Thyroid gland (tissue), 4 donors: ENCODE measurements around the gene AIG1. TPM values are rescaled to one million over a fixed set of nuclear protein-coding genes. Genes with fewer than 3 reads are reported as not detected.

Experiments
- DNase-seq, 2 donors: peaks; one replicate each; pipeline ENCODE4 v3.0.0-alpha.2; 2019
- H3K27ac ChIP-seq, 3 donors: fragments of 200-600 bp; sonication (generic); 1 replicate in 2 of 3; 2 replicates in 1 of 3; pipeline ENCODE4 v1.5.1; 2016 to 2019; ENCODE audit warnings: mild to moderate bottlenecking in 1 of 3, moderate library complexity in 1 of 3
- H3K27me3 ChIP-seq: fragments of 200-600 bp; sonication (generic); one replicate; pipeline ENCODE4 v1.5.1; 2019
- H3K36me3 ChIP-seq, 2 donors: fragments of 200-600 bp; sonication (generic); one replicate each; pipeline ENCODE4 v1.5.1; 2016 to 2019
- H3K4me1 ChIP-seq, 2 donors: fragments of 200-600 bp; sonication (generic); one replicate each; pipeline ENCODE4 v1.5.1; 2017 to 2019
- H3K4me3 ChIP-seq, 3 donors: fragments of 200-600 bp; sonication (generic); replicated peaks in 1 of 3; 1 replicate in 2 of 3; 2 replicates in 1 of 3; pipeline ENCODE4 v1.5.1; 2016; ENCODE audit warnings: mild to moderate bottlenecking in 1 of 3
- H3K9me3 ChIP-seq: fragments of 200-600 bp; sonication (generic); one replicate; pipeline ENCODE4 v1.5.1; 2017
- CTCF ChIP-seq, 6 experiments: fragments of 200-600 bp in 3 of 6; fragments of 450-650 bp in 3 of 6; sonication (generic) in 3 of 6; IDR thresholded peaks; one replicate each; pipeline ENCODE4 v1.5.1; 2016 to 2019; ENCODE audit warnings: antibody characterized with exemption in 6 of 6, mild to moderate bottlenecking in 2 of 6, inconsistent platforms in 1 of 6, moderate library complexity in 1 of 6
- POLR2A ChIP-seq, 2 donors: fragments of 450-650 bp; IDR thresholded peaks; one replicate each; pipeline ENCODE4 v1.6.1; 2017; ENCODE audit warnings: antibody characterized with exemption in 2 of 2, mild to moderate bottlenecking in 2 of 2, moderate library complexity in 1 of 2
- WGBS, 2 donors: methylation state at CpG; one replicate each; pipeline ENCODE4 v1.1.5; 2017; 5-methylcytosine and 5-hydroxymethylcytosine counted together
- intact Hi-C: fragments of 100-400 bp; cut with DNase I; formaldehyde crosslinking; loops from one replicate; pipeline ENCODE4 v1.15.1; 2023
- total RNA-seq, 4 donors: library from RNA; depleted of rRNA; stranded (reverse); fragments of >200 nt; gene quantifications; one replicate each; pipeline ENCODE4 v1.2.3, GENCODE V29; 2016

The AIG1 gene
- total RNA-seq, 4 donors from 2014 or later: 57.8 to 101 (median 77.0) TPM

- no peaks in the 10 kb centered on the region for H3K27me3 ChIP-seq
- TF ChIP-seq CTCF (IDR thresholded peaks at IDR 0.05) (no peak), POLR2A (IDR thresholded peaks at IDR 0.05) (no peak)
- WGBS, 2 donors: 76 to 93% methylated on average over 2 of the region's 2 CpGs
- intact Hi-C loops: no loop called here
- no peaks in the 10 kb centered on the region for H3K9me3 ChIP-seq
- DNase-seq: no peak
- no peaks in the 10 kb centered on the region for H3K36me3 ChIP-seq
- no peaks in the 10 kb centered on the region for H3K4me1 ChIP-seq
- no peak overlapping the region for H3K4me3 ChIP-seq
- H3K27ac ChIP-seq: no peak overlapping the region
Observed at GRCh38 chr6:143140767-143141166, 80.1 kb downstream of the AIG1 start.

- no peak for TF ChIP-seq CTCF (IDR thresholded peaks at IDR 0.05)
- TF ChIP-seq POLR2A (IDR thresholded peaks at IDR 0.05): no peak
- no peaks in the 10 kb centered on the region for H3K9me3 ChIP-seq
- no peak overlapping the region for H3K4me3 ChIP-seq
- no peak overlapping the region for H3K27ac ChIP-seq
- intact Hi-C loops: no loop called here
- no peaks in the 10 kb centered on the region for H3K36me3 ChIP-seq
- H3K4me1 ChIP-seq: no peaks in the 10 kb centered on the region
- no peak for DNase-seq
- WGBS, 2 donors: 79 to 81% methylated on average over 2 of the region's 2 CpGs
- no peaks in the 10 kb centered on the region for H3K27me3 ChIP-seq
Observed at GRCh38 chr6:143141442-143141841, 80.8 kb downstream of the AIG1 start.

- intact Hi-C loops: no loop called here
- WGBS, 2 donors: 83 to 85% methylated on average over 3 of the region's 3 CpGs
- no peaks in the 10 kb centered on the region for H3K9me3 ChIP-seq
Observed at GRCh38 chr6:143146186-143146851, 85.6 kb downstream of the AIG1 start.

GRCh38 chr6:143149771-143150170, 89.1 kb downstream of the AIG1 start:
- no peaks in the 10 kb centered on the region for H3K4me1 ChIP-seq
- no peak overlapping the region for H3K27ac ChIP-seq
- H3K9me3 ChIP-seq: no peaks in the 10 kb centered on the region
- H3K27me3 ChIP-seq: no peaks in the 10 kb centered on the region
- WGBS, 2 donors: 97% methylated on average over 2 of the region's 2 CpGs
- intact Hi-C loops: no loop called here
- no peaks in the 10 kb centered on the region for H3K36me3 ChIP-seq
- no peak for TF ChIP-seq CTCF (IDR thresholded peaks at IDR 0.05)
- TF ChIP-seq POLR2A (IDR thresholded peaks at IDR 0.05): no peak
- DNase-seq: no peak
- H3K4me3 ChIP-seq: no peak overlapping the region

More at GRCh38 chr6:143146186-143146851, 85.6 kb downstream of the AIG1 start:
- H3K4me3 ChIP-seq: no peak overlapping the region
- TF ChIP-seq POLR2A (IDR thresholded peaks at IDR 0.05) (no peak), CTCF (IDR thresholded peaks at IDR 0.05) (no peak)
- H3K27me3 ChIP-seq: no peaks in the 10 kb centered on the region
- no peaks in the 10 kb centered on the region for H3K4me1 ChIP-seq
- no peak for DNase-seq
- H3K36me3 ChIP-seq: no peaks in the 10 kb centered on the region
- no peak overlapping the region for H3K27ac ChIP-seq

GRCh38 chr6:143150281-143150680, 89.6 kb downstream of the AIG1 start:
- Histone ChIP-seq H3K36me3 (no peaks in the 10 kb centered on the region), H3K4me1 (no peaks in the 10 kb centered on the region), H3K4me3 (no peak overlapping the region), H3K9me3 (no peaks in the 10 kb centered on the region), H3K27me3 (no peaks in the 10 kb centered on the region), H3K27ac (no peak overlapping the region)
- TF ChIP-seq CTCF (IDR thresholded peaks at IDR 0.05) (no peak), POLR2A (IDR thresholded peaks at IDR 0.05) (no peak)
- intact Hi-C loops: no loop called here
- 92 to 100% methylated on average over 1 of the region's 1 CpG for WGBS, 2 donors
- DNase-seq: no peak
